ENCODE data around the gene NFKBIL1.

DNA sequence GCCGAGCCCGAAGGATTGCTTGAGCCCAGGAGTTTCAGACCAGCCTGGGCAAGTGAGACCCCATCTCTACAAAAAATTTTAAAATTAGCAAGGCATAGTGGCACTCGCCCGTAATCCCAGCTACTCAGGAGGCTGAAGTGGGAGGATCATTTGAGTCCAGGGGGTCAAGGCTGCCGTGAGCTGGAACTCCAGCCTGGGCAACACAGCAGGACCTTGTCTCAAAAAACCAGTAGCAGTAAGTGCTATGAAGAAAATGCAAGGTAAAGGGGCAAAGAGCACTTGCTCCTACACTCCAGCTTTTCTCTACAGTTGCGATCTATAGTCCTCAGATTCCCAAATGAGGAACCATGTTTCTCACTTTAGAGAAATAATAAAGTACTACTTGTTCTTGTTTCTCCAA is 3.8 kb upstream of the NFKBIL1 start:
- TF ChIP-seq, protein P1, sequence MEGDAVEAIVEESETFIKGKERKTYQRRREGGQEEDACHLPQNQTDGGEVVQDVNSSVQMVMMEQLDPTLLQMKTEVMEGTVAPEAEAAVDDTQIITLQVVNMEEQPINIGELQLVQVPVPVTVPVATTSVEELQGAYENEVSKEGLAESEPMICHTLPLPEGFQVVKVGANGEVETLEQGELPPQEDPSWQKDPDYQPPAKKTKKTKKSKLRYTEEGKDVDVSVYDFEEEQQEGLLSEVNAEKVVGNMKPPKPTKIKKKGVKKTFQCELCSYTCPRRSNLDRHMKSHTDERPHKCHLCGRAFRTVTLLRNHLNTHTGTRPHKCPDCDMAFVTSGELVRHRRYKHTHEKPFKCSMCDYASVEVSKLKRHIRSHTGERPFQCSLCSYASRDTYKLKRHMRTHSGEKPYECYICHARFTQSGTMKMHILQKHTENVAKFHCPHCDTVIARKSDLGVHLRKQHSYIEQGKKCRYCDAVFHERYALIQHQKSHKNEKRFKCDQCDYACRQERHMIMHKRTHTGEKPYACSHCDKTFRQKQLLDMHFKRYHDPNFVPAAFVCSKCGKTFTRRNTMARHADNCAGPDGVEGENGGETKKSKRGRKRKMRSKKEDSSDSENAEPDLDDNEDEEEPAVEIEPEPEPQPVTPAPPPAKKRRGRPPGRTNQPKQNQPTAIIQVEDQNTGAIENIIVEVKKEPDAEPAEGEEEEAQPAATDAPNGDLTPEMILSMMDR (IDR thresholded peaks at IDR 0.05; ENCODE audit: low read depth, low read length) = no peak
- no peak for TF ChIP-seq POLR2A (IDR thresholded peaks at IDR 0.05; ENCODE audit: extremely low read depth, insufficient read length)
- TF ChIP-seq MYC (IDR thresholded peaks at IDR 0.05; ENCODE audit: low read depth, low read length) = no peak

All from NB4 (cell line).